DOHH2 (cell line): ENCODE data around the gene TLX2.

Experiments
- H3F3A ChIP-seq: fragments of 200-600 bp; sonication (generic), shearing (Covaris generic); 2 replicates; pipeline ENCODE4 v1.6.0; 2016; ENCODE audit warnings: antibody characterized with exemption, mild to moderate bottlenecking; ENCODE audit not compliant: control insufficient read depth, insufficient read depth
- H3K27ac ChIP-seq: fragments of 200-600 bp; sonication (generic); 2 replicates; pipeline ENCODE4 v1.5.1; 2014; ENCODE audit warnings: low read depth, mild to moderate bottlenecking, low read length, moderate library complexity
- H3K27me3 ChIP-seq: fragments of 200-600 bp; sonication (generic); 2 replicates; pipeline ENCODE4 v1.6.1; 2014; ENCODE audit warnings: mild to moderate bottlenecking, low read length, mixed read lengths; ENCODE audit not compliant: control insufficient read depth
- H3K36me3 ChIP-seq: fragments of 200-600 bp; sonication (generic); 2 replicates; pipeline ENCODE4 v1.6.1; 2014; ENCODE audit warnings: mild to moderate bottlenecking, low read length, moderate library complexity, mixed read lengths; ENCODE audit not compliant: control insufficient read depth
- H3K4me1 ChIP-seq: fragments of 200-600 bp; sonication (generic); 2 replicates; pipeline ENCODE4 v1.6.1; 2014; ENCODE audit warnings: mild to moderate bottlenecking, low read length, mixed read lengths; ENCODE audit not compliant: control insufficient read depth
- H3K4me2 ChIP-seq: fragments of 200-600 bp; sonication (generic); 2 replicates; pipeline ENCODE4 v1.6.0; 2014; ENCODE audit warnings: mild to moderate bottlenecking, low read length, moderate library complexity
- H3K4me3 ChIP-seq: fragments of 200-600 bp; sonication (generic); 2 replicates; pipeline ENCODE4 v1.5.1; 2014; ENCODE audit warnings: mild to moderate bottlenecking, low read length, mixed read lengths
- H3K79me2 ChIP-seq: fragments of 200-600 bp; sonication (generic); 2 replicates; pipeline ENCODE4 v1.6.1; 2014; ENCODE audit warnings: mild to moderate bottlenecking, low read length, mixed read lengths; ENCODE audit not compliant: control insufficient read depth
- H3K9me2 ChIP-seq: fragments of 200-600 bp; sonication (generic); replicated peaks from 2 replicates; pipeline ENCODE4 v1.6.1; 2014; ENCODE audit warnings: mild to moderate bottlenecking, low read length, mixed read lengths; ENCODE audit not compliant: control insufficient read depth
- H3K9me3 ChIP-seq: fragments of 200-600 bp; sonication (generic); 2 replicates; pipeline ENCODE4 v1.6.1; 2014; ENCODE audit warnings: antibody characterized with exemption, low read length, mixed read lengths; ENCODE audit not compliant: control insufficient read depth, insufficient read depth
- H4K20me1 ChIP-seq: fragments of 200-600 bp; sonication (generic); 2 replicates; pipeline ENCODE4 v1.6.0; 2014; ENCODE audit warnings: low read depth, mild to moderate bottlenecking, antibody characterized with exemption, low read length, moderate library complexity; ENCODE audit not compliant: control insufficient read depth, insufficient read depth
- CTCF ChIP-seq: fragments of 200-600 bp; sonication (generic); IDR thresholded peaks from one replicate; pipeline ENCODE4 v1.5.1; 2014; ENCODE audit warnings: antibody characterized with exemption, mild to moderate bottlenecking, low read depth, low read length; ENCODE audit not compliant: poor library complexity, severe bottlenecking
- EZH2phosphoT487 ChIP-seq: fragments of 200-600 bp; sonication (generic); IDR thresholded peaks from 2 replicates; pipeline ENCODE4 v1.6.1; 2017; ENCODE audit warnings: borderline replicate concordance, mild to moderate bottlenecking, antibody characterized with exemption, low read length, moderate library complexity, mixed read lengths

The TLX2 gene

GRCh38 chr2:74502147-74502719 lies 12.0 kb upstream of the TLX2 start:
- peaks cover 35% of the 10 kb centered on the region for H3K4me1 ChIP-seq
- peaks cover 13% of the 10 kb centered on the region for H3K79me2 ChIP-seq
- H3K4me3 ChIP-seq: peak overlapping the region; percentile 68
- no peaks in the 10 kb centered on the region for H3F3A ChIP-seq
- no peaks in the 10 kb centered on the region for H4K20me1 ChIP-seq
- H3K9me2 ChIP-seq: no peaks in the 10 kb centered on the region
- peaks cover 61% of the 10 kb centered on the region for H3K27me3 ChIP-seq
- H3K4me2 ChIP-seq: peak overlapping the region; percentile 82
- no peaks in the 10 kb centered on the region for H3K9me3 ChIP-seq
- H3K27ac ChIP-seq: no peak overlapping the region
- 0 out of 2 replicates have a peak, but pooled peaks have one; percentile 27 for TF ChIP-seq EZH2phosphoT487
- TF ChIP-seq CTCF: no peak
- H3K36me3 ChIP-seq: peaks cover 11% of the 10 kb centered on the region

DNA sequence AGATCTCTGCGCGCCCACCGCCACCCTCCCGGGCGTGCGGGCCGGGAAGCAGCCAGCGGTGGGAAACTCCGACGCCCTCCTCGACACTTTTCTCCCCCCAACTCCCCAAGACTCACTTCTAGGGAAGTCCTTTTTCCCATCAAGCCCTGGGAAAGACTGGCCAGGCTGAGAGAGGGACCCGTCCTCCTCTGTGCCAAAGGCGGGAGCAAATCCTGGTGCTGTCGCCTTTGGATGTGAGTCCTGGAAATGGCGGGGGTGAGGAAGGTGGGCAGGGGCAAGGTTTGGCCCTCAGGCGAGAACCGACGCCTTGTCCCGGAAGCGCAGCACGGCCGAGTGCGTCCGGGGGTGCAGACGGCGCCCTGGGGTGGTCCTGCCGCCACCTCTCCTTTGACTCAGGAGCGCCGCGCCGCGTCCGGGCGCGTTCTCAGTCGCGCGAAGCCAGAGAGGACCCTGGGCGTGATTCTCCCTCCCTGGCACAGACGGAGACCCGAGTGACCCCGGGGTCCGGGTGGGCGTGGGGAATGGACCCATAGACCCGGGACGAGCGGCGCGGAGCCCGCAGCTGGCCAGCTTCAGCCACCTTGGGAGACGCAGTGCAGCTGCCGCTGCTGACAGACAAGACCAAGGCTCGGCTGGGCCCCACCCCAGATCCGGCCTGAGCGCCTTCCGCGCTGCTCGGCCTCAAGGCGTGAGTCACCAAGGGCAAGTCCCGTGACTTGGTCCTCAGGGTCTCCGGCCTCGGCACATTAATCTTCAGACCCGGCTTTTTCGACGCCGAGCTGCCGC lies 11.3 kb upstream of the TLX2 start:
- no peaks in the 10 kb centered on the region for H3F3A ChIP-seq
- H3K4me2 ChIP-seq: peak overlapping the region; percentile 82
- H3K27me3 ChIP-seq: peaks cover 56% of the 10 kb centered on the region
- H3K9me2 ChIP-seq: no peaks in the 10 kb centered on the region
- TF ChIP-seq EZH2phosphoT487 (no peak), CTCF (peak; percentile 58)
- H3K4me1 ChIP-seq: peaks cover 35% of the 10 kb centered on the region
- no peaks in the 10 kb centered on the region for H4K20me1 ChIP-seq
- H3K79me2 ChIP-seq: peaks cover 13% of the 10 kb centered on the region
- H3K9me3 ChIP-seq: no peaks in the 10 kb centered on the region
- peak overlapping the region; percentile 68 for H3K4me3 ChIP-seq
- H3K27ac ChIP-seq: no peak overlapping the region
- peaks cover 14% of the 10 kb centered on the region for H3K36me3 ChIP-seq

DNA sequence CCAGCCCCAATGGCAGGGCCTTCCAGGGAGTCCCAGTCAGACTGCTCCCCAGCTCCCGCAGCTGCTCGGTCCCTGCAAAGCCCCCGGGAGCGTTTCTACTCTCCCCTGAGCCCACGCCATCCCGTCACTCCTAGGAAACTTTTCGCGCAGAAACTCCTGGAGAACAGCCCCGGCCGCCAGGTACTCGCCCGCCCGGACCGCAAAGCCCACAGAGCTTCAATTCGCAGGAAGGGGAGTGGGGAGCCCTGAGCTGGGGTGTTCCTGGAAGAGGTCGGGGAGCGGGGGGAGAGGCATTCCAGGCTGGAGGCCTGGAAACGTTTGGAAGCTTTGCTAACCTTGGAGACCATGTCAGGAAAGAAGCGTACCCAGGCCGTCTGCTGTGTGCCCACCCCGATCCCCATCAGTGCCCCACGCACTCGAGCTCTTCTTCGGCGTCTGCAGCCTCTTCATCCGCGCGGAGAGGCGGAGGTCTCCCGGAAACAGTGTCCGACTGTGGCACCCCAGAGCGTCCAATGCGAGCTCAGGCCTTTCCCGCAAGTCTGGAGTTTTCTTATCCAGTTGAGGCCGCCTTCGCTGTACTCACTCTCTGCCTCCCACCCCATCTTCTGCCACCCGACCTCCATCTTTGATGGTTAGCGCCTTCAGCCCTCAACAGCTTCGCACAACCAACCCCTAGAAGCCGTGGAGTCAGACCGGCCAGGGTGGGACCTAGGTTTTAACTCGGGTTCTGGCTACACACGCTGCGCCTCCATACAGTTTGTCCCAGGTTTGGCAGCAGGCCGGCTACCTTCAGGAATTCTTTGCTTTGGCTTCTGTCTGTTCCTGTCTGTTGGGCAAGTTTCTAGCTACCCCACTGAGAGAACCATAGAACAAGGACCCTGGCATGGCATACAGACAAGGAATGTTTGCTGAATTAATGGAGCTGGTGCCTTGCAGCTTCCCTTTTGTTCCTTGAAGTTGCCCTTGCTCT lies 10.5 kb upstream of the TLX2 start:
- Histone ChIP-seq H3K9me3 (no peaks in the 10 kb centered on the region), H3K9me2 (no peaks in the 10 kb centered on the region), H3F3A (no peaks in the 10 kb centered on the region), H3K79me2 (peaks cover 13% of the 10 kb centered on the region), H3K36me3 (peaks cover 14% of the 10 kb centered on the region), H3K4me2 (peak overlapping the region; percentile 82), H3K27me3 (peaks cover 47% of the 10 kb centered on the region), H4K20me1 (no peaks in the 10 kb centered on the region), H3K4me3 (peak overlapping the region; percentile 68), H3K4me1 (peaks cover 41% of the 10 kb centered on the region), H3K27ac (no peak overlapping the region)
- TF ChIP-seq EZH2phosphoT487 (no peak), CTCF (no peak)
